Fibroblast of the aortic adventitia (primary cell): ENCODE results near the gene ZRSR2. TPM values are rescaled to one million over a fixed set of nuclear protein-coding genes. Genes with fewer than 3 reads are reported as not detected.
A peak's percentile ranks its signal among the peaks of the same experiment; 100 is the strongest.
"Not testable (repeated sequence)": the region's sequence is repeated elsewhere in the genome, so short reads cannot be mapped to it uniquely, and the experiment has no call there.

Source experiments
- DNase-seq: peaks from one replicate; pipeline ENCODE4 v3.0.0-alpha.2; 2010; ENCODE audit warnings: low read depth
- H3K4me3 ChIP-seq: 2 replicates; pipeline ENCODE4 v1.5.1; 2011; ENCODE audit warnings: low read depth, mild to moderate bottlenecking, control low read depth, low read length, moderate library complexity
- total RNA-seq: library from RNA; depleted of rRNA; stranded (reverse); fragments of >200 nt; gene quantifications from 2 replicates; pipeline ENCODE4 v1.2.3, GENCODE V29; 2012; ENCODE audit warnings: low replicate concordance
- TF ChIP-seq, protein P1 (sequence below): IDR thresholded peaks from 2 replicates; pipeline ENCODE4 v1.5.1; 2011; ENCODE audit warnings: mild to moderate bottlenecking, low read length, control low read depth, inconsistent platforms; ENCODE audit not compliant: insufficient read depth

ZRSR2 gene
- total RNA-seq, 1 donor: 6.0 TPM

DNA sequence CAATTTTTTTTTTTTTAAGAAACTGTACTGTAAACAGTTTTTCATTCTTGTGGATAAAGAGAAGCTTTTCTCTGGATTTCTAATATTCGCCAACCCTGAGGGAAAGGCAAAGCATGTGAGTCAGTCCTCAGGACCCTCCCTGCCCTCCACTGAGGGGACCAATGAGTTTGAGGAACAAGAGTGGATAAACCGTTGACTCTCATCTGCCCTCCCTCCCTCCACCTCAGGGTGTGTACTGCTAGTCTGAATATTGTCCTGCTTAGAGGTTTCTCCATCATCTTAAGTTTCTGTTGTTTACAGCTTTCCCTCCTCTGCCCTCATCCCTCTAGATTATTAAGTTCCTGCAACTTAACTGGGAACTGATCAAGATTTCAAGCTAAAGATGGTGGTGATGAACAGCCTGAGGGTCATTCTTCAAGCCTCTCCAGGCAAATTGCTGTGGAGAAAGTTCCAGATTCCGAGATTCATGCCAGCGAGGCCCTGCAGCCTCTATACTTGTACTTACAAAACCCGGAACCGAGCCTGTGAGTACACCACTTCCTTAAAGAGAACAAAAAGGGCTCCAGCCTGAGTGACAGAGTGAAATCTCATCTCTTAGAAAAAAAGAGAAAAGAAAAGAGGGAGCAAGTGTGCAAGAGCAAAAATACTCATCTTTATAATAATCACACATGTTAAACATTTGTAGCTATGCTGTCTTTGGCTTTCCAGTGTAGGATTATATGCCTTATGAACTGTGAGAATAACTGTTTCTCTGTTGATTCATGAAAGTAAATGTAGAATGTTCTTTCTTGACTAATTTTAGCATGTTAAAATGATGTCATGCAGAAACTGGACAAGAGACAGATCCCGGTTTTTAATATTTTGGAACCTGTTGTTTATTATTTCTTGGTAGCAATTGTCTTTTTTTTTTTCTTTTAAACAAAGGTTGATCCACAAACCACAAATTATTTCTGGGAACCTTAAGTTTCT lies 40.4 kb upstream of the ZRSR2 start:
- TF ChIP-seq, protein P1, sequence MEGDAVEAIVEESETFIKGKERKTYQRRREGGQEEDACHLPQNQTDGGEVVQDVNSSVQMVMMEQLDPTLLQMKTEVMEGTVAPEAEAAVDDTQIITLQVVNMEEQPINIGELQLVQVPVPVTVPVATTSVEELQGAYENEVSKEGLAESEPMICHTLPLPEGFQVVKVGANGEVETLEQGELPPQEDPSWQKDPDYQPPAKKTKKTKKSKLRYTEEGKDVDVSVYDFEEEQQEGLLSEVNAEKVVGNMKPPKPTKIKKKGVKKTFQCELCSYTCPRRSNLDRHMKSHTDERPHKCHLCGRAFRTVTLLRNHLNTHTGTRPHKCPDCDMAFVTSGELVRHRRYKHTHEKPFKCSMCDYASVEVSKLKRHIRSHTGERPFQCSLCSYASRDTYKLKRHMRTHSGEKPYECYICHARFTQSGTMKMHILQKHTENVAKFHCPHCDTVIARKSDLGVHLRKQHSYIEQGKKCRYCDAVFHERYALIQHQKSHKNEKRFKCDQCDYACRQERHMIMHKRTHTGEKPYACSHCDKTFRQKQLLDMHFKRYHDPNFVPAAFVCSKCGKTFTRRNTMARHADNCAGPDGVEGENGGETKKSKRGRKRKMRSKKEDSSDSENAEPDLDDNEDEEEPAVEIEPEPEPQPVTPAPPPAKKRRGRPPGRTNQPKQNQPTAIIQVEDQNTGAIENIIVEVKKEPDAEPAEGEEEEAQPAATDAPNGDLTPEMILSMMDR: no peak
- DNase-seq: peak; percentile 52
- no peak overlapping the region for H3K4me3 ChIP-seq

DNA sequence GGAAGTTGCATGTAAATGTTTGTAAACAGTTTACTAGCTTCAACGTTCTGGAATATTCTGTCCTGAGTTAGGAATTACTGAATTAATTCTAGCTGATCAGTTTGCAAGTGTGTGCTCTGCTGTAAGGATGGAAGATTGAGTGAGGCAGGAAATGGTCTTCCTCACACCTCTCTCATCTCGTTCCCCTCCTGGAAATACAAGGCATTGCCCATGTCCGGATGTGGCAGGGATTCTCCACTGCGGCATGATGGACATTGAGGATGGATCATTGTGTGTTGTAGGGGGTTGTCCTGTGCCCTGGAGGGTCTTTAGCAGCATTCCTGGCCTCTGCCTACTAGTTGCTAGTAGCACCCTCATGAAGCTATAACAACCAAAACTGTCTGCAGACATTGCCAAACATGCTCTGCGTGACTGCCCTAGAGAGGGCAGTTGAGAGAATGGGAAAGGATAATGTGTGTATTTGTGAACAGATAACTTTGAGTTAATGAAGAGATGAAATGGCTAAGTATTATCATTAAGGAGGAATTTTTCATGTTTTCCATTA lies 39.6 kb upstream of the ZRSR2 start:
- no peak overlapping the region for H3K4me3 ChIP-seq
- DNase-seq: no peak
- TF ChIP-seq, protein P1: no peak

DNA sequence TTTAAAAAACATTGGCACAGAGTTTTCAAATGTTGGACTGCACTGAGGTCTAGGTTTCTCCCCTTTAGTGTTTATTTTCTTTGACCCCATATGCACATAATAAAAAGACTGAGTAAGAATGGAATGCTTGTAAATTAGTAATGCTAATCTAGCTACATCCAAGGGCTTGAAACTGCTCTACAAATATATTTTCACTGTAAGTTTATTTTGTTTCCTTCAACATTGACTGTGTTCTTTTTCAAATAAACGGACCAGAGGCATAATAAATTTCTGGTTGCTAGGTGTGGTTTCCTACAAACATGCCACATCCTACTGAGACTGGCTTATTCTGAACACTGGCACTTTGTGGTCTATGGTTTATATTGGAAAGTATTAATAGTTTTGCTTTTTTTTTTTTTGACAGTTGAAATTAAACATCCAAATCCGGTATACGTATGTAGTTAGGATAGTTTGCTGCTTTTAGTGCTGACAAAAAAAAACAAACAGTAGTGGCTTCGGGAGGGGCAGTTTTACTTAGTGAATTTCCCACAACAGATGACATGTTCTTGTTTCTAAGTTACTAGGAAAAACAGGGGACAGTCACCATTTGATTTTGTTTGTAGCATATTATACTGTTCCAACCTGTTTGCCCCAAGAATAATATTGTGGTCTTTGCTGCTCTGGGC lies 39.0 kb upstream of the ZRSR2 start:
- peak; percentile 56 for DNase-seq
- H3K4me3 ChIP-seq: no peak overlapping the region
- TF ChIP-seq, protein P1: no peak

DNA sequence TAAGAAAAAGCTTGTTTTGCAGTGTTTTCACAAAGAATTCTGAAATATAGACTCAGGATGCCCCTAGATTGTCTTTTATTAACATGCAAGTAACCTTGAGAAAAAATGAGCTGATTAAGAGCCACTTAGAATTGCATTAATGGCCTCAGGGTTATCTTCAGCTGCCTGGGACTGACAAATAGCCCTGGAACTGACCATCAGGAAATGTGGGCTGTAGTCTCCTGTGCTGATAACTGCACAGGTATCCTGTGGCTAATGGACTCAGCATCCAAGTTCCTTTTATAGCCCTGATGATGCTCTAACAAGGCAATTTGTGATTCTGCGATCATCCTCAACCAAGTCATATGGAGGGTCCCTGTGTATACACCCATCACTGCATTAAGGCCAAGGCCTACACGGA lies 35.2 kb upstream of the ZRSR2 start:
- TF ChIP-seq, protein P1: no peak
- H3K4me3 ChIP-seq: no peak overlapping the region
- no peak for DNase-seq

DNA sequence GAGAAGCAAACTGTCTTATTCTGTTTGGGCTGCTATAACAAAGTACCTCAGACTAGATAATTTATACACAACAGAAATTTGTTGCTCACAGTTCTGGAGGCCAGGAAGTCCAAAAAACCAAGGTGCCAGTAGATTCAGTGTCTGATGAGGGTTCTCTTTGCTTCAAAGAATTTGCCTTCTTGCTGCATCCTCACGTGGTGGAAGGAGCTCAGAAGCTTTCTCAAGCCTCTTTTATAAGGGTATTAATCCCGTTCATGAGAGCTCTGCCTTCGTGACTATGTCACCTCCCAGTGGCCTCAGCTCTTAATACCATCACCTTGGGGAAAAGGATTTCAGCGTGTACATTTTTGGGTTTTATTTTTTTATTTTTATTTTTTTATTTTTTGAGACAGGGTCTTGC lies 32.1 kb upstream of the ZRSR2 start:
- DNase-seq: no peak
- H3K4me3 ChIP-seq: no peak overlapping the region
- TF ChIP-seq, protein P1: no peak

DNA sequence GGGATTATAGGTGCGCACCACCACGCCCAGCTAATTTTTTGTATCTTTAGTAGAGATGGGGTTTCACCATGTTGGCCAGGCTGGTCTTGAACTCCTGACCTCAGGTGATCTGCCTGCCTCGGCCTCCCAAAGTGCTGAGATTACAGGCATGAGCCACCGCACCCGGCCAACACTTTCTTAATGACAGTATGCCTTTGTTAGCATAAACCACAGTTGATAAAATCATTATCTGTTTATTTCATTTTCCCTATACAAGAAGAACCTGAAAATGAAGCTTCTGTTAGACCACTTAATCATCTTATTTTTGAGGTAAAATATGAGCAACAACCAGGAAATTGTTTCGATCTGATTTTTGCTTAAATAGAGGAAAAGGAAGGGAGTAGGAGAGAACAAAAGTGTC lies 30.4 kb upstream of the ZRSR2 start:
- not testable (repeated sequence) for H3K4me3 ChIP-seq, DNase-seq

DNA sequence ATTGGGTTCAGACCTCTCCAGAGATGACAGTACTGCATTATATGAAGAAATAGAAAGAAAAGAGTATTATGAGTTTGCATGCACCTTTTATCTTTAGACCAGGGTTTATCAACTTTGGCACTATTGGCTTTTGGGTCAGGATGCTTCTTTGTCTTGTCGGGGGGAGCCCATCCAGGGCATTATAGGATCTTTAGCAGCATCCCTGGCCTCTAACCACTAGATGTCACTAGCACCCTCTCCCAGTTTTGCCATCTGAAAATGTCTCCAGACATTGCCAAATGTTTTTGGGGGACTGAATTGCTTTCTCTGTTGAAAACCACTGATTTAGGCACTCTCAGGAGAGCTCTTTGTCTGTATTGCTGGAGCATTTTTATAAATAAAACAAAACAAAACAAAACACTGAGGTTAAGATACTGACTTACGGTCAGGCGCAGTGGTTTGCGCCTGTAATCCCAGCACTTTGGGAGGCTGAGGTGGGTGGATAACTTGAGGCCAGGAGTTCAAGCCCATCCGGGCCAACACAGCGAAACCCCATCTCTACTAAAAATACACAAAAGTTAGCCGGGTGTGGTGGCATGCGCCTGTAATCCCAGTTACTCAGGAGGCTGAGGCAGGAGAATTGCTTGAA lies 28.6 kb upstream of the ZRSR2 start:
- TF ChIP-seq, protein P1: peak; percentile 90
- H3K4me3 ChIP-seq: no peak overlapping the region
- peak; percentile 49 for DNase-seq
